GM13977 (cell line): ENCODE data around the gene NHSL2.

ENCODE experiments used
- DNase-seq: peaks from one replicate; pipeline ENCODE4 v3.0.0; 2012; ENCODE audit warnings: low spot score
- in situ Hi-C: fragments of 300-500 bp; cut with MboI; formaldehyde crosslinking; loops from one replicate; pipeline ENCODE4 v1.12.0; 2022; ENCODE audit warnings: low sequenced_read_pairs, low pct_unique_long_range_greater_than_20kb, mixed read lengths, inconsistent platforms; ENCODE audit not compliant: unreplicated experiment
- TF ChIP-seq, protein P1 (sequence below): IDR thresholded peaks from 2 replicates; pipeline ENCODE4 v1.5.1; 2012; ENCODE audit warnings: mild to moderate bottlenecking, control low read depth; ENCODE audit not compliant: insufficient read depth; ENCODE audit errors: extremely low read depth, missing control alignments

The NHSL2 gene

DNA sequence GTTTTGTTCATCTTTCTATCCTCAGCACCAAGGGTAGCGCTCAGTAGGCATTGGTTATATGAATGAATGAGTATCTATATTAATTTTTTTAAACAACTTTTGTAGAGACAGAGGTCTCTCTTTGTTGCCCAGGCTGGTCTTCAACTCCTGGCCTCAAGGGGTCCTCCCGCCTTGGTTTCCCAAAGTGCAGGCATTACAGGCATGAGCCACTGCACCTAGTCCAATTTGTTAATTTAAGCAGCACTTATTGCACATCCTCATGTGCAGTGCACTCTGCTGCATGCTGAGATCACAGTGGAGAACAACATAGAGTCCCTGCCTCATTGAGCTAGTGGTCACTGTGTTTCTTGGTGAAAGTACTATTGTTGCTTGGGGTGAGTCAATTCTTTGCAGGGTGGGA is 94.4 kb downstream of the NHSL2 start:
- no peak for DNase-seq
- in situ Hi-C loops = no loop called here
- TF ChIP-seq, protein P1, sequence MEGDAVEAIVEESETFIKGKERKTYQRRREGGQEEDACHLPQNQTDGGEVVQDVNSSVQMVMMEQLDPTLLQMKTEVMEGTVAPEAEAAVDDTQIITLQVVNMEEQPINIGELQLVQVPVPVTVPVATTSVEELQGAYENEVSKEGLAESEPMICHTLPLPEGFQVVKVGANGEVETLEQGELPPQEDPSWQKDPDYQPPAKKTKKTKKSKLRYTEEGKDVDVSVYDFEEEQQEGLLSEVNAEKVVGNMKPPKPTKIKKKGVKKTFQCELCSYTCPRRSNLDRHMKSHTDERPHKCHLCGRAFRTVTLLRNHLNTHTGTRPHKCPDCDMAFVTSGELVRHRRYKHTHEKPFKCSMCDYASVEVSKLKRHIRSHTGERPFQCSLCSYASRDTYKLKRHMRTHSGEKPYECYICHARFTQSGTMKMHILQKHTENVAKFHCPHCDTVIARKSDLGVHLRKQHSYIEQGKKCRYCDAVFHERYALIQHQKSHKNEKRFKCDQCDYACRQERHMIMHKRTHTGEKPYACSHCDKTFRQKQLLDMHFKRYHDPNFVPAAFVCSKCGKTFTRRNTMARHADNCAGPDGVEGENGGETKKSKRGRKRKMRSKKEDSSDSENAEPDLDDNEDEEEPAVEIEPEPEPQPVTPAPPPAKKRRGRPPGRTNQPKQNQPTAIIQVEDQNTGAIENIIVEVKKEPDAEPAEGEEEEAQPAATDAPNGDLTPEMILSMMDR = no peak

GRCh38 chrX:72006461-72006860 is 95.8 kb downstream of the NHSL2 start:
- DNase-seq = no peak
- TF ChIP-seq, protein P1 = no peak
- in situ Hi-C loops = no loop called here

GRCh38 chrX:72009731-72010130 is 99.1 kb downstream of the NHSL2 start:
- DNase-seq = no peak
- in situ Hi-C loops = no loop called here
- TF ChIP-seq, protein P1 = no peak

DNA sequence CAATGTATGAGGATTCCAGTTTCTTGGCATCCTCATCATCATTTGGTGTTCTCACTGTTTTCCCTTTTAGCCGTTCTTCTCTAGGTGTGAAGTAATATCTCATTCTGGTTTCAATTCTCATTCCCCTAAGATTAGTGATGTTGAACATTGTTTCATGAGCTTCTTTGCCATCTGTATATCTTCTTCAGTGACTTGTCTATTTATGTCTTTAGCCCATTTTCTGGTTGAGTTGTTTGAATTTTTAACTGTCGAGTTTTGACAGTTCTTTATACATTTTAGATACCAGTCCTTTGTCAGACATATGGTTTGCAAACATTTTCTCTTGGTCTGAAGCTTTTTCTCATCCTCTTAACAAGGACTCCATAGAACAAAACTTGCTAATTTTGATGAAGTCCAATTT is 101.1 kb downstream of the NHSL2 start:
- TF ChIP-seq, protein P1 = no peak
- in situ Hi-C loops = no loop called here
- no peak for DNase-seq

- TF ChIP-seq, protein P1 = no peak
- in situ Hi-C loops = no loop called here
- no peak for DNase-seq
Observed at GRCh38 chrX:72015383-72015782, 104.7 kb downstream of the NHSL2 start.

DNA sequence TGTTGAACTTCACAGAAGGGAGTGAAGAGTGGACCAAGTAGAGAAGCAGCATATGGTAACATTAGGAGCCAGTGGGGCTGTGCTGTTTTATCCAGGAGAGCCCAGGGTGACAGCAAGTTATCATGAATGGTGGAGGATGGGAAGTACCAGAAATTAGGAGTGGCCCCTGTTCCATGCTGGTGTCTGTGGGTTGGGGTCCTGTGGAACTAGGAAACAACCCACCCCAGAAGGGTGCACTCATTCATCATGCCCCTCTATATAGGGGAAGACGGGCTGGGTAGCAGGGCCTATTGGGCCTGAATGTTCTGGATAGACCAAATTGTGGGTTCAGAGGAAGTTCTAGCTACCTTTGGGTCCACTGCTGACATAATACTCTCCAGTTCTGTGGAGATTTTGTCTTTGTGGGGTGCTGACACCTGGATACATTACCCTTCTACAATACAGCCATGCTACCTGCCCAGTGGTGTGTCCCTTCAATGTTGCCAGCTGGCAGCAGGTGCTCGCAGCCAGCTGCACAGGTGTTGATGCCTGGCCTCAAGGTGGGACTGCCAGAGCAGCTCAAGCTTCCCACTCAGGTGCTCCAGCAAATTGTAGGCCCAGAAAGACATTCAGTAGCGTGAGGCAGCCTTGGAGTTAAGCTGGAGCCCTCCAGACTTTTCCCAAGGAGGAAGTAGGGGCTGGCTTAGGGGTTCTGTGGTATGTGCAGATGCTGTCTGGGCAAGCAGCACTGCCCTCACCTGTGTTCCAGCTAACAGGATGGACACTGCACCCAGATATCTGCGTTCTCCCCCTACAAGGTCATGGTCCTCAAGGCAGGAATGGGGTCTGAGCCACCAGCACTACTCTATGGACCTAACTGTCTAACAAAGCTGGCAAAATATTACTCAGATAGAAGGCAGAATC is 106.5 kb downstream of the NHSL2 start:
- TF ChIP-seq, protein P1 = no peak
- in situ Hi-C loops = no loop called here
- DNase-seq = no peak
